NOMO-1 (cell line): ENCODE data around the gene RALGPS1.
"Not testable (repeated sequence)": the region's sequence is repeated elsewhere in the genome, so short reads cannot be mapped to it uniquely, and the experiment has no call there.

Experiments used
- DNase-seq, 2 experiments: peaks; one replicate each; lab custom pipeline; 2025; ENCODE audit not compliant: unreplicated experiment in 2 of 2; lab: John Stamatoyannopoulos, UW

RALGPS1 gene

GRCh38 chr9:127167560-127168326 lies 253.2 kb downstream of the RALGPS1 start:
- DNase-seq: no peak

GRCh38 chr9:127168756-127169574 lies 254.4 kb downstream of the RALGPS1 start:
- no peak for DNase-seq

- no peak for DNase-seq
Measured at GRCh38 chr9:127169575-127169883, 254.9 kb downstream of the RALGPS1 start.

GRCh38 chr9:127170103-127170502 lies 255.5 kb downstream of the RALGPS1 start:
- DNase-seq: no peak

- no peak for DNase-seq
Measured at GRCh38 chr9:127170652-127171051, 256.1 kb downstream of the RALGPS1 start.

- not testable (repeated sequence) for DNase-seq
Measured at GRCh38 chr9:127171348-127171747, 256.8 kb downstream of the RALGPS1 start.

- no peak for DNase-seq
Measured at GRCh38 chr9:127172066-127172707, 257.6 kb downstream of the RALGPS1 start.

- DNase-seq: no peak
Measured at GRCh38 chr9:127173063-127173462, 258.5 kb downstream of the RALGPS1 start.

GRCh38 chr9:127174386-127175318 lies 260.1 kb downstream of the RALGPS1 start:
- DNase-seq: no peak

- no peak for DNase-seq
Measured at GRCh38 chr9:127175319-127175715, 260.7 kb downstream of the RALGPS1 start.

GRCh38 chr9:127175764-127176163 lies 261.2 kb downstream of the RALGPS1 start:
- no peak for DNase-seq

GRCh38 chr9:127176631-127177030 lies 262.0 kb downstream of the RALGPS1 start:
- no peak for DNase-seq

GRCh38 chr9:127177231-127177630 lies 262.6 kb downstream of the RALGPS1 start:
- DNase-seq: no peak

- no peak for DNase-seq
Measured at GRCh38 chr9:127177665-127178265, 263.2 kb downstream of the RALGPS1 start.

GRCh38 chr9:127178686-127179632 lies 264.4 kb downstream of the RALGPS1 start:
- DNase-seq: no peak

- DNase-seq: no peak
Measured at GRCh38 chr9:127179633-127180441, 265.3 kb downstream of the RALGPS1 start.

- no peak for DNase-seq
Measured at GRCh38 chr9:127180457-127181314, 266.1 kb downstream of the RALGPS1 start.

GRCh38 chr9:127181315-127181580 lies 266.7 kb downstream of the RALGPS1 start:
- no peak for DNase-seq
